ENCODE data around the gene SOS2.

DNA sequence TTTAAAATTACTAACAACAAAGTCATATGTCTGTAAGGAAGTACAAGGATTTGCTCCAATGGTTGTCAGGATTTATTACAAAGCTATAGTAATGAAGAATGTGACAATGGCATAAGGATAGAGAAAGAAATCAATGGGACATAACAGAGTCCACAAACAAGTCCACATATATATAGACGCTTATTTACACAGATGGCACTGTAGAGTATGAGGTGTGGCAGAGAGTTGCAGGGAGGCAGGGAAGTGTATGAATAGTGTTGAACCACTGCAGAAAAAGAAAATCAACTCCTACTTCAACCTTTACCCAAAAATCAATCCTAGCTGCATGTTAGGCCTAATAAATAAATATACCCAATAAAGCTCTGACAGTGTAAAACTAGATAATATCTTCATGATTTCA is 21.3 kb downstream of the SOS2 start:
- TF ChIP-seq, protein P1, sequence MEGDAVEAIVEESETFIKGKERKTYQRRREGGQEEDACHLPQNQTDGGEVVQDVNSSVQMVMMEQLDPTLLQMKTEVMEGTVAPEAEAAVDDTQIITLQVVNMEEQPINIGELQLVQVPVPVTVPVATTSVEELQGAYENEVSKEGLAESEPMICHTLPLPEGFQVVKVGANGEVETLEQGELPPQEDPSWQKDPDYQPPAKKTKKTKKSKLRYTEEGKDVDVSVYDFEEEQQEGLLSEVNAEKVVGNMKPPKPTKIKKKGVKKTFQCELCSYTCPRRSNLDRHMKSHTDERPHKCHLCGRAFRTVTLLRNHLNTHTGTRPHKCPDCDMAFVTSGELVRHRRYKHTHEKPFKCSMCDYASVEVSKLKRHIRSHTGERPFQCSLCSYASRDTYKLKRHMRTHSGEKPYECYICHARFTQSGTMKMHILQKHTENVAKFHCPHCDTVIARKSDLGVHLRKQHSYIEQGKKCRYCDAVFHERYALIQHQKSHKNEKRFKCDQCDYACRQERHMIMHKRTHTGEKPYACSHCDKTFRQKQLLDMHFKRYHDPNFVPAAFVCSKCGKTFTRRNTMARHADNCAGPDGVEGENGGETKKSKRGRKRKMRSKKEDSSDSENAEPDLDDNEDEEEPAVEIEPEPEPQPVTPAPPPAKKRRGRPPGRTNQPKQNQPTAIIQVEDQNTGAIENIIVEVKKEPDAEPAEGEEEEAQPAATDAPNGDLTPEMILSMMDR (IDR thresholded peaks at IDR 0.05) = no peak
- TF ChIP-seq EP300 (IDR thresholded peaks at IDR 0.05; ENCODE audit: low read depth) = no peak
